Measurements from ENCODE around the gene CNTN5. TPM values are rescaled to one million over a fixed set of nuclear protein-coding genes. Genes with fewer than 3 reads are reported as not detected.

Gene CNTN5
- total RNA-seq, 1 experiment from 2014 or later = not detected

DNA sequence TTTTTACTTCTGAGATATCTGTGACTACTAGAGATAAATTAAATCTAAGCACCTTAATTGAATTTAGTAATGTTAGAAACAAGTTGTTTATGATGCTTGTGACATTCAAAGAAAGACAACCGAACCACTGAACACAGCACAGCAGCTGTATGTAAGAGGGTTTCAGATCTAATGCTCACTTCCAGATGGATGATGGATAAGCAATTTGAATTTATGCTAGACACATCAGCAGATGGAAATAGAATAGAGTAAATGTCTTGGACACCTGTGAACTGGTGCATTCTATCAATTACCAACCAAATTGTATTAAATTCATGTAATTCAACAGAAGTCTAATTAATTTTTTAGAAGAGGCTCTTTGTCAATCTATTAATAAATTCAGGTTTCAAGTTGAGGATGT lies 306.3 kb downstream of the CNTN5 start:
- Histone ChIP-seq H3K9ac (ENCODE audit: extremely low read depth, insufficient read length, low read length) (no peak overlapping the region), H3K23ac (ENCODE audit: insufficient read length, low read depth, low read length) (no peak overlapping the region), H3K4ac (ENCODE audit: low read depth, low read length) (no peak overlapping the region), H2BK20ac (ENCODE audit: low read depth, low read length, poor library complexity, severe bottlenecking) (no peak overlapping the region), H2BK5ac (ENCODE audit: insufficient read length, low read length) (no peak overlapping the region), H2AK5ac (ENCODE audit: insufficient read length, low read length) (no peak overlapping the region), H3K79me1 (ENCODE audit: insufficient read depth, low read depth, low read length, poor library complexity, severe bottlenecking) (no peaks in the 10 kb centered on the region), H2BK12ac (ENCODE audit: insufficient read length, low read depth, low read length) (no peak overlapping the region), H3K23me2 (ENCODE audit: insufficient read length, low read depth, low read length, poor library complexity, severe bottlenecking) (no peaks in the 10 kb centered on the region), H3T11ph (ENCODE audit: low read length) (no peak overlapping the region), H4K8ac (replicated peaks; ENCODE audit: insufficient read length, low read depth, low read length) (no peak overlapping the region), H2AFZ (ENCODE audit: low read length) (no peak overlapping the region), H3K79me2 (ENCODE audit: insufficient read depth, low read length) (no peaks in the 10 kb centered on the region), H3K9me3 (ENCODE audit: control insufficient read depth, low read depth, low read length) (no peaks in the 10 kb centered on the region), H3K18ac (ENCODE audit: insufficient read length, low read depth, low read length) (no peak overlapping the region), H4K91ac (ENCODE audit: insufficient read length, low read depth, low read length) (no peak overlapping the region), H3K56ac (ENCODE audit: insufficient read length, low read depth, low read length) (no peak overlapping the region), H4K5ac (ENCODE audit: insufficient read length, low read depth, low read length) (no peak overlapping the region), H3K4me1 (ENCODE audit: insufficient read depth, low read length) (no peaks in the 10 kb centered on the region; the same call in 1 of the 2 replicates), H2BK15ac (ENCODE audit: low read depth, low read length) (no peak overlapping the region), H3K4me2 (ENCODE audit: insufficient read depth, insufficient read length, low read length) (no peak overlapping the region), H3K27me3 (ENCODE audit: insufficient read depth, low read length) (no peaks in the 10 kb centered on the region), H3K27ac (ENCODE audit: insufficient read length, low read depth, low read length) (no peak overlapping the region), H4K20me1 (ENCODE audit: control insufficient read depth, insufficient read depth, insufficient read length) (no peaks in the 10 kb centered on the region), H3K14ac (ENCODE audit: insufficient read depth, low read length) (no peak overlapping the region), H2BK120ac (ENCODE audit: low read depth, low read length, poor library complexity, severe bottlenecking) (no peak overlapping the region)
- TF ChIP-seq, protein P1, sequence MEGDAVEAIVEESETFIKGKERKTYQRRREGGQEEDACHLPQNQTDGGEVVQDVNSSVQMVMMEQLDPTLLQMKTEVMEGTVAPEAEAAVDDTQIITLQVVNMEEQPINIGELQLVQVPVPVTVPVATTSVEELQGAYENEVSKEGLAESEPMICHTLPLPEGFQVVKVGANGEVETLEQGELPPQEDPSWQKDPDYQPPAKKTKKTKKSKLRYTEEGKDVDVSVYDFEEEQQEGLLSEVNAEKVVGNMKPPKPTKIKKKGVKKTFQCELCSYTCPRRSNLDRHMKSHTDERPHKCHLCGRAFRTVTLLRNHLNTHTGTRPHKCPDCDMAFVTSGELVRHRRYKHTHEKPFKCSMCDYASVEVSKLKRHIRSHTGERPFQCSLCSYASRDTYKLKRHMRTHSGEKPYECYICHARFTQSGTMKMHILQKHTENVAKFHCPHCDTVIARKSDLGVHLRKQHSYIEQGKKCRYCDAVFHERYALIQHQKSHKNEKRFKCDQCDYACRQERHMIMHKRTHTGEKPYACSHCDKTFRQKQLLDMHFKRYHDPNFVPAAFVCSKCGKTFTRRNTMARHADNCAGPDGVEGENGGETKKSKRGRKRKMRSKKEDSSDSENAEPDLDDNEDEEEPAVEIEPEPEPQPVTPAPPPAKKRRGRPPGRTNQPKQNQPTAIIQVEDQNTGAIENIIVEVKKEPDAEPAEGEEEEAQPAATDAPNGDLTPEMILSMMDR (conservative IDR thresholded peaks at IDR 0.05) = no peak
- Mint-ChIP-seq H3K4me3 (no peak overlapping the region), H3K36me3 (ENCODE audit: insufficient read depth in 1 of 3, low read depth in 3 of 3) (no peaks in the 10 kb centered on the region), H3K9me3 (no peaks in the 10 kb centered on the region), H3K4me1 (peaks cover 10 to 13% of the 10 kb centered on the region in 2 experiments), H3K27ac (no peak overlapping the region), H3K27me3 (ENCODE audit: low read depth) (no peaks in the 10 kb centered on the region)
- DNase-seq = no peak
- WGBS (ENCODE audit: extremely low coverage, insufficient read length, low lambda C conversion rate) = no CpG with 5 or more reads among the region's 1 CpG
